Heart left ventricle (tissue), 13 donors: Measurements from ENCODE around the gene NFIC.

ENCODE experiments used
- CTCF ChIP-seq, 12 donors: fragments of 200-600 bp; sonication (generic) in 4 of 12; IDR thresholded peaks; one replicate each; pipeline versions ENCODE4 v1.5.0 to v1.8.0; 2018 to 2022; ENCODE audit warnings: antibody characterized with exemption in 12 of 12, mild to moderate bottlenecking in 5 of 12
- POLR2A ChIP-seq, 2 donors: fragments of 450-650 bp; IDR thresholded peaks; one replicate each; pipeline ENCODE4 v1.6.1; 2017; ENCODE audit warnings: antibody characterized with exemption in 2 of 2, mild to moderate bottlenecking in 2 of 2, moderate library complexity in 2 of 2
- donor health status: ischemic (EF 13 %, LVEDD 7.1; RV severe dilation, severe dysfunction).
- donor health status: DM: no; HTN: yes; CAD: no.
- donor health status: DM: no; HTN: no; CAD: no.
- donor health status: ischemic (EF 25% LVEDD 6.9; RV normal size, moderate dysfunction).
- donor health status: ischemic (EF 25% LVEDD 5.7; RV mildly dilated, moderate dysfunction).
- donor health status: ischemic (EF 35%, LVEDD 5.7; RV mildly dilated, moderate dysfunction).
- donor health status: nonischemic (EF 11% LVEDD 7.7; RV severe dilation, severe dysfunction).
- donor health status: DM: yes; HTN: yes; CAD: no.
- donor health status: PGD.
- donor health status: ischemic (EF 29% LVEDD 5.4; RV normal size, mild dysfunction).
- donor health status: nonischemic (EF 23%, LVEDD 6.1; RV moderate dilation, normal function).

- TF ChIP-seq CTCF (IDR thresholded peaks at IDR 0.05) (no peak), POLR2A (IDR thresholded peaks at IDR 0.05) (no peak)
These were observed 7.6 kb downstream of the NFIC start for GRCh38 chr19:3373971-3374368.
